Keratinocyte (primary cell): ENCODE data around the gene PHACTR1. TPM values are rescaled to one million over a fixed set of nuclear protein-coding genes. Genes with fewer than 3 reads are reported as not detected.

Source experiments
- DNase-seq: peaks from one replicate; pipeline ENCODE4 v3.0.0-alpha.2; 2011; ENCODE audit warnings: low read depth, missing footprints, low spot score
- FAIRE-seq: peaks from 2 replicates; lab custom pipeline; 2011; peaks lifted over from hg19 to GRCh38; lab: Jason Lieb, UNC
- H2AFZ ChIP-seq: 2 replicates; pipeline ENCODE4 v1.6.0; 2012; ENCODE audit warnings: low read length, control low read depth, inconsistent platforms; ENCODE audit not compliant: control insufficient read depth
- H3K27ac ChIP-seq: 2 replicates; pipeline ENCODE4 v1.5.1; 2011; ENCODE audit warnings: low read length; ENCODE audit not compliant: control insufficient read depth, insufficient read depth
- H3K27me3 ChIP-seq: 3 replicates; pipeline ENCODE4 v1.6.0; 2011; ENCODE audit warnings: low read length; ENCODE audit not compliant: control insufficient read depth, insufficient read depth; ENCODE audit errors: extremely low read depth
- H3K36me3 ChIP-seq, 2 experiments: 2 replicates in 1 of 2; 3 replicates in 1 of 2; pipeline ENCODE4 v1.5.1; 2011; ENCODE audit warnings: low read length in 2 of 2, mild to moderate bottlenecking in 1 of 2; ENCODE audit not compliant: control insufficient read depth in 2 of 2, insufficient read depth in 2 of 2; ENCODE audit errors: extremely low read depth in 1 of 2
- H3K4me1 ChIP-seq: 3 replicates; pipeline ENCODE4 v1.5.1; 2011; ENCODE audit warnings: low read length; ENCODE audit not compliant: control insufficient read depth, insufficient read depth; ENCODE audit errors: extremely low read depth
- H3K4me2 ChIP-seq: 3 replicates; pipeline ENCODE4 v1.6.0; 2011; ENCODE audit warnings: low read depth, low read length; ENCODE audit not compliant: control insufficient read depth, insufficient read depth; ENCODE audit errors: extremely low read depth
- H3K4me3 ChIP-seq, 3 experiments: fragments of 200-600 bp in 1 of 3; sonication (generic) in 1 of 3; 2 replicates in 2 of 3; 3 replicates in 1 of 3; pipeline ENCODE4 v1.5.1; 2011 to 2016; ENCODE audit warnings: low read length in 3 of 3, mild to moderate bottlenecking in 3 of 3, control low read depth in 2 of 3, inconsistent platforms in 1 of 3, low read depth in 1 of 3, mixed read lengths in 1 of 3, mixed run types in 1 of 3, moderate library complexity in 1 of 3; ENCODE audit not compliant: control insufficient read depth in 2 of 3, insufficient read depth in 2 of 3; ENCODE audit errors: extremely low read depth in 1 of 3
- H3K79me2 ChIP-seq: 2 replicates; pipeline ENCODE4 v1.6.0; 2012; ENCODE audit warnings: low read length; ENCODE audit not compliant: control insufficient read depth, insufficient read depth
- H3K9ac ChIP-seq: 3 replicates; pipeline ENCODE4 v1.6.0; 2011; ENCODE audit warnings: low read length; ENCODE audit not compliant: control insufficient read depth, insufficient read depth; ENCODE audit errors: extremely low read depth
- H3K9me1 ChIP-seq: 3 replicates; pipeline ENCODE4 v1.6.0; 2011; ENCODE audit warnings: low read length; ENCODE audit not compliant: control insufficient read depth, insufficient read depth; ENCODE audit errors: extremely low read depth
- H3K9me3 ChIP-seq: 2 replicates; pipeline ENCODE4 v1.5.1; 2012; ENCODE audit warnings: low read depth, low read length; ENCODE audit not compliant: control insufficient read depth
- H4K20me1 ChIP-seq: 3 replicates; pipeline ENCODE4 v1.6.0; 2011; ENCODE audit warnings: low read length; ENCODE audit not compliant: control insufficient read depth, insufficient read depth; ENCODE audit errors: extremely low read depth
- CTCF ChIP-seq, 3 experiments: IDR thresholded peaks in 1 of 3; conservative IDR thresholded peaks in 1 of 3; optimal IDR thresholded peaks in 1 of 3; 2 replicates in 2 of 3; 3 replicates in 1 of 3; pipeline versions ENCODE3 to v1.5.1; 2011; ENCODE audit warnings: low read length in 3 of 3, mild to moderate bottlenecking in 3 of 3, moderate library complexity in 2 of 3, control low read depth in 1 of 3, inconsistent platforms in 1 of 3; ENCODE audit not compliant: insufficient read depth in 2 of 3; ENCODE audit errors: extremely low read depth in 1 of 3
- EZH2 ChIP-seq: IDR thresholded peaks from one replicate; pipeline ENCODE4 v1.6.1; 2012; ENCODE audit warnings: inconsistent platforms, mild to moderate bottlenecking, low read length, moderate library complexity
- dilution Hi-C: fragments of 300-500 bp; cut with MboI; formaldehyde crosslinking; loops from one replicate; pipeline ENCODE4 v1.7.0; 2020; ENCODE audit warnings: low sequenced_read_pairs; ENCODE audit not compliant: extremely low pct_ligation_motif_present
- polyA plus RNA-seq, 5 experiments: library from polyadenylated mRNA; depleted of rRNA in 3 of 5; stranded (reverse) in 3 of 5; stranded (forward) in 1 of 5; unstranded in 1 of 5; fragments of >200 nt; gene quantifications; 1 replicate in 1 of 5; 2 replicates in 3 of 5; 3 replicates in 1 of 5; pipeline versions ENCODE4 v1.2.1 to v1.2.3, GENCODE V29; 2011 to 2012; ENCODE audit warnings: missing spikeins in 2 of 5, low read depth in 1 of 5, low replicate concordance in 1 of 5

PHACTR1 gene
- polyA plus RNA-seq, 1 donor (not counting 4 experiments of a cell fraction or from before 2014, with no cell fraction given) = 0.22 TPM

- dilution Hi-C loops = no loop called here
- no peaks in the 10 kb centered on the region for H4K20me1 ChIP-seq
- no peak overlapping the region for H3K27ac ChIP-seq
- H3K4me3 ChIP-seq = no peak overlapping the region
- DNase-seq = no peak
- H3K4me2 ChIP-seq = no peak overlapping the region
- H3K9me3 ChIP-seq = no peaks in the 10 kb centered on the region
- H3K9ac ChIP-seq = no peak overlapping the region
- H3K36me3 ChIP-seq = no peaks in the 10 kb centered on the region
- peaks cover 5% of the 10 kb centered on the region for H3K27me3 ChIP-seq
- H3K79me2 ChIP-seq = no peaks in the 10 kb centered on the region
- no peak for FAIRE-seq
- TF ChIP-seq CTCF (optimal IDR thresholded peaks at IDR 0.05 in 1 of 3, IDR thresholded peaks at IDR 0.05 in 1 of 3, conservative IDR thresholded peaks at IDR 0.05 in 1 of 3; ENCODE audit: extremely low read depth in 1 of 3, insufficient read depth in 2 of 3, low read length in 3 of 3) (no peak), EZH2 (no peak)
- H2AFZ ChIP-seq = no peak overlapping the region
- no peaks in the 10 kb centered on the region for H3K4me1 ChIP-seq
- H3K9me1 ChIP-seq = no peaks in the 10 kb centered on the region
Measured at GRCh38 chr6:13184547-13184946, 468.0 kb downstream of the PHACTR1 start.

GRCh38 chr6:13186861-13187260 is 470.3 kb downstream of the PHACTR1 start:
- no peaks in the 10 kb centered on the region for H3K4me1 ChIP-seq
- TF ChIP-seq EZH2 (no peak), CTCF (optimal IDR thresholded peaks at IDR 0.05 in 1 of 3, IDR thresholded peaks at IDR 0.05 in 1 of 3, conservative IDR thresholded peaks at IDR 0.05 in 1 of 3; ENCODE audit: extremely low read depth in 1 of 3, insufficient read depth in 2 of 3, low read length in 3 of 3) (no peak)
- no peaks in the 10 kb centered on the region for H4K20me1 ChIP-seq
- dilution Hi-C loops = no loop called here
- H2AFZ ChIP-seq = no peak overlapping the region
- H3K9me1 ChIP-seq = no peaks in the 10 kb centered on the region
- no peak overlapping the region for H3K9ac ChIP-seq
- no peaks in the 10 kb centered on the region for H3K36me3 ChIP-seq
- no peaks in the 10 kb centered on the region for H3K9me3 ChIP-seq
- no peak overlapping the region for H3K4me3 ChIP-seq
- FAIRE-seq (no peak), DNase-seq (no peak)
- no peak overlapping the region for H3K27ac ChIP-seq
- H3K79me2 ChIP-seq = no peaks in the 10 kb centered on the region
- peaks cover 5% of the 10 kb centered on the region for H3K27me3 ChIP-seq
- H3K4me2 ChIP-seq = no peak overlapping the region
